GM21367 (cell line): ENCODE results near the gene SUFU.

Experiments used
- ATAC-seq: cut with Tn5 transposase; IDR thresholded peaks from one replicate; pipeline ENCODE4 v1.9.1; 2021; ENCODE audit not compliant: unreplicated experiment

Gene SUFU

GRCh38 chr10:102615361-102615760, 111.6 kb downstream of the SUFU start:
- no peak for ATAC-seq

DNA sequence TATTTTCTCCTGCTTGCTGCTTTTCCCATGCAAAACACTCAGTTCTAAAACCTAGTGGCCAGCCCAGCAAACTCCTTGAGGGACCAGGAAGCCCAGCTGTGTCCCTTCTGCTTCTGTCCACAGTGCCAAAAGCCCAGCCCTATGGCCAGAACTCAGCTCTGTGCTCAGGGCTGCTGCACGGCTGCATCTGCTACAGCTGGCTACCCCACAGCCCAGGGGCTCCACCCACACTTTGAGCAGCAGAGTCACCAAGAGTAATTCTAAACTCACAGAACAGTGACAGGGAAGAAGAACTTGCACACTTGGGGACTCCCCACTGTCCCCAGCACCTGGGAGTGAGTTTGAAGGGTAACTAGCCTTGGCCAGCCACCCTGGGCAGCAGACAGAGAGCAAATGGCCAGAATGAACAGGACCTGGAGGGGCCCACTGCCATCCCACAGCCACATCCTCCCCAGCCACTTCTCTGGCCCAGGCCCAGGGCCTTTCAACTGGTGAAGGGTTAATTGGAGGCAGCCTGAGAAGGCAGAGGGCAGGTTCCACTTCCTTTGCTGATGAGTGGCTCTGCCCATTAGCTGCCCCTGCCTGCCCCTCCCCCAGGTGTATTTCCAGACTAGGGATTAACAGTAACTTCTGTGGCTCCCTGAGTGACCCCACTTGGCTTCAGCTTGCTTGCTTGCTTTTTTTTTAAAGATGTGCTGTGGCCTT, 112.4 kb downstream of the SUFU start:
- no peak for ATAC-seq

DNA sequence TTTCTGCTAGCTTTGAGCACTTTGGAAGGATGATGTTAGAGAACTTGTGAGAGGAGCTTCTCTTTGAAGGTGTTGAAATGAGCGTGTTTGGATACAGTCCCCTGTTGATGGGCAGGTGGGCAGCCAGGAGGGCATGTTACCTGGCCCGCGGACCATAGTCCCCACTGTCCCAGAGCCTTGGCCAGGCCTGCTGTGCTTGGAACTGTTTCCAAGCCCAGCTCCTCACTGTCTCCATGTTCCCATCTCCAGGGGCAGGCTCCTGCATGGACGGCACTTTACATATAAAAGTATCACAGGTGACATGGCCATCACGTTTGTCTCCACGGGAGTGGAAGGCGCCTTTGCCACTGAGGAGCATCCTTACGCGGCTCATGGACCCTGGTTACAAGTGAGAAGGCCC, 113.3 kb downstream of the SUFU start:
- no peak for ATAC-seq

GRCh38 chr10:102617816-102618215, 114.0 kb downstream of the SUFU start:
- ATAC-seq: no peak

DNA sequence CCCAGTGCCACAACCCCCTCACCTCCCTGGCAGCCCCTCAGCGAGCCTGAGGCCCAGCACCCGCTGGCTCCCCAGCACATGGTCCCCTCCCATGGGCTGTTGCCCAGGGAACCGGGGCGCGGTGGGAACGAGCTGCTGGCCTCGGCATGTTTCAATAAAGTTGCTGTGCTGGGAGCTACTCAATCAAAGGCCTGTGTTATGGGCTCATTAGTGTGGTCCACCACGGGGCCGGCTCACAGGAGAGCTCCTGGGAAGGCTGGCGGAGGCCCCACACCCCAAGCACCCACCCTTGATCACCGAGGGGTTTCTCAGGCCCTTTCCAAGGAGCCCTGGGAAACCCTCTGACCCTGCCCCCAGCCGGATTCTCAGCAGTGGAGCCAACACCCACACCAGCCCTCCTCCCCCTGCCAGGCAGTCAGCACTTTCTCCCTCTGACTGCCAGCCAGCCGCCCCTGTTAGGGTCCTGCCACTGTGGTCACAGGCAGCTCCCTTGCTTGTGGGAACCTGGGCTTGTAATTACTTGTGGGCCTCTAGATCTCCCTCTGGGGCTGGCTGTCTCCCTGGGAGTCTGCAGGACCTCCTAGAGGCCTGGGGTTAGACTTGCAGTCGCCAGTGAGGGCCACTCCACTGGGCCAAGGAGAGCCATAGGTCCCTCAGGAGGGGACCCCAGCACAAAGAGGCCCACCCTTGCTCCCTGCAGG, 115.7 kb downstream of the SUFU start:
- no peak for ATAC-seq

DNA sequence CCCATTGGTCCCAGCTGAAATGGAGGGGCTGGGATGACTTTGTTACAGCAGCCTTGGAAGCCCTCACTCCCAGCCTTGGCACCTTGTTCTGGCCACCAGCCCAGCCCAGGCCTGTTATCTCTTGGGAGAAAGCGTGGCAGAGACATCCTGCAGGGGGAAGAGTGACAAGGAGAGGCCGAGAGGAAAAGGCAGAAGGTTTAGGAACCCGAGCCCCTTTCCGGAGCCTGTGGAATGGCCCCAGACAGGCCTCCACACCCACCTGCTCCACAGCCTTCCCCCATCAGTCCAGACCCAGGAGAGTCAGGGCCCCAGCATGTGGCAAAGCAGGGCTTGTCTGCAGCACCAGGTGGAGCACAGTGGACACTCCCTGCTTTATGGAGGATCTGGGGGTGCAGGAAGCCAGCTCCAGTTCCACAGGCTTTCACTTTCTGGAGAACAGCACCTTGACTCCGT, 116.4 kb downstream of the SUFU start:
- ATAC-seq: no peak

DNA sequence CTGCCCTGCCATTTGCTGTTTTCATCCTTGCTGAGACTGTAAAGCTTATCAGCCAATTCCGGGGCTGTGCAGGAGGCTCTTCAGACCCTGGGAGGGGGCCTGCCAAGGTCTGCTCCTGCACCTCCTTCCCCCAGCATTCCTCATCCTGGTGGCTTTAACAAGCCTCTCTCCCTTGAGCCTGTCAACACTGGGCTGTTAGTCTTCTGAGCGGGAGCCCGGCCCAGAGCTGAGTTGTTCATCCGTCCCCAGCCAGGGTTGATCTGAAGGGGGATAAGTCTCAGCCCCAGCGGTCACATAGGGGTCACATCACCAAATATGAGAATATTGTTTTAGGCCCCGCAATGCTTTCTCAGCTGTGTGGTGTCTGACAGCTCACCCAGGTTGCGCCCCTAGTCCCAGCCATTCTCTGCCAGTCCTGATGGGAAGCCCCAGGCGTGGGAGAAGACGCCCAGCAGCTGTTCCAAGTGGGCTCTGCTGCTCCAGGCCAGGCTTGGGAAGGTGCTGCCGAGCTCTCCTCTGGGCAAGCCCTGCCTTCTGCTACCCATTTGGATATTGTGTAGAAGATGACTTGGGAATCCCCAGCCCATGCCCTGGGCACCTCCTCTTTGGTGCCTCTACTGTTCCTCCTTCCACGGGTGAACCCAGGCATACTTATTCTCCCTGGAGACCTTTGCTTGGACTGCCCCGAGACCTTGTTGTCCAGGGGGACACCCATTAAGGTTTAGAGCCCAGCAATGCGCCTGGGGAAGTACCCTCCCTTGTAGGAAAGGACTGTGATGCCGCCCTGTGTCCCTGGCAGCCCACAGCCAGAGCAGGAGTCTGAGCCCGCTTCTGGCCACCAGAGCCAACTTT, 117.0 kb downstream of the SUFU start:
- no peak for ATAC-seq

DNA sequence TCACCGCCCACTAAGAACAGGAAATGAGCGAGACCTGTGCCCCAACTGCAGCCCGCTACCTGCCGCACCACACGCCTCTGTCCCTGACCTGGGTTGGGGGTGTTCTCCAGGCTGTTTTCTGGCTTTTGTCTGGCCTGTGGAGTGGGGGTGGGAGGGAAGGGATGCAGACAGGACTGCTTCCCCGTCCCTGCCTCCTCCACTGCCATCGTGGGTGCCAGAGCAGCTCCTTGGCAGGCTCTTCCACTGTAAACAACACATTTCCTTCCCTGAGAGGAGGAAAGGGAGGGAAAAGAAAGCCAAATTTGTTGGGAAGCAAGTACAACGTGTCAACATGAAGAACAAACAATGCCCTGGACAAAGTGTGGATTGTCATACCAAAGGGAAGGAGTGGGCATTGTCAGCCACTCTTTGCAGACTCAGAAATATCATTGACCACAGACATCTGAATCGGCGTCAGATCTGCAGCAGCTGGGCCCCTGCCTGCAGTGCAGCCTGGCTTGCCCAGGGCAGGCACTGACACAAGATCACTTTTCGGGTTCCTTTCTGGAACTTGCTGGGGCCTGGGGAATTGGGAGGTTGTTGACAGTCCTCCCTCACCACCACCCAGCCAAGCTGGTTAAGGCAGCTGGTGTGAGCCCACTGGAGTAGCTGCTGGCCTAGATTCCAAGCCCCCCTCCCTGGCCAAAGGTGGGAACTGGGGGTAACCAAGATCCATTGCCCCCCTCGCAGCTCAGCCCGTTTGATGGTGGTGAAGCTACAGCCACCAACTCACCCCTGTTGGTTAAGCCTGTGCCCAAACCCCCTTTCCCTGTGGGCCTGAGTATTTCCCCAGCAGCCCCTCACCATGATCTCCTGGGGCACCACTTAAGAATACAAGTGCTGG, 117.9 kb downstream of the SUFU start:
- ATAC-seq: no peak

GRCh38 chr10:102624094-102624493, 120.3 kb downstream of the SUFU start:
- no peak for ATAC-seq

- ATAC-seq: no peak
These were observed 121.2 kb downstream of the SUFU start for GRCh38 chr10:102624751-102625645.

GRCh38 chr10:102626026-102626685, 122.4 kb downstream of the SUFU start:
- no peak for ATAC-seq

DNA sequence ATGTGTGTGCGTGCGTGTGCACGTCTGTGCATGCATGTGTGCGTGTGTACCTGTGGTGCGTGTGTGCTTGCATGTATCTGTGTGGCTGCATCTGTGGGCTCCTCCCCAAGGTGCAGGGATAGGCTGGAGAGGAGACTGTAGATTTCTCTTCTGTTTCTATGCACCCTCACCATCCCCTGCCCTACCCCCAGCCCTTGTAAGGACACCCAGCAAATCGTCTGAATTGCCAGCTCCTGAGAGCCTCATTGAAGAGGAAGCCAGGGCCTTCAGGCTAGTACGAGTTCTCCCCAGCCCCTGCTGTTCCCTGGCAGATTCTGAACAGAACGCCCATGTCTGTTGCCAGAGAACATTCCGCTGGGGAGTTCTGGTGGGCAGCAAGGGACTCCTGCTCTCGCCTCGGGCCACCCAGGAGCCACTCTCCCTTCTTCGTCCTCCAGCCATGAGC, 123.5 kb downstream of the SUFU start:
- no peak for ATAC-seq

DNA sequence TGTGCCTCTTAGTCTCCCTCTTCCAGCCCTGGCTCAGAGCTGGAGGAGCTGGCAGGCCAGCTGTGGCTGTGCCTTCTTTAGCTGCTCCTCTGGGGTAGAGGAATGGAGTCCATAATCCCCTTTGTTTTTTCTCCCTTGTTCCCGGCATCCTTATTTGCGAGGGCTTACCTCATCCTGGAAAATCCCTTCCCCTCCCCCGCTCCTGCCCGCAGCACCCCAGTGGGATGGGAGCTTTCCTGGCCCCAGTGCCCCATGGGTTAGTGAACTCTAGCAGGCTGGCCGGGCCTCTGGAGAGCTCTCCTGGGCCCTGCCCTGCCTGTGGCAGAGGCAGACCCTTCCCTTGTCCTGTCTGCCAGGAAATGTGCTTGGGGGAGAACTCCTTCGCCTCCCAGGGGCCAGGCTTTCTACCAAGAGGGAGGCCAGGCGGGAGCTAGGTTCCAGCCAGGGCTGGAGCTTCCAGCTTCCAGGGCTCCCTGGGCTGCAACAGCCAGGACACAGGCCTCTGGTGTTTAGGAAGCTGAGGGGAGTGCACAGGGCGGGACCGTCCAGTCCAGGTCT, 124.0 kb downstream of the SUFU start:
- ATAC-seq: no peak

GRCh38 chr10:102628451-102628911, 124.7 kb downstream of the SUFU start:
- no peak for ATAC-seq

- ATAC-seq: no peak
These were observed 126.2 kb downstream of the SUFU start for GRCh38 chr10:102629661-102630614.

- no peak for ATAC-seq
These were observed 126.9 kb downstream of the SUFU start for GRCh38 chr10:102630663-102631062.

- no peak for ATAC-seq
These were observed 128.0 kb downstream of the SUFU start for GRCh38 chr10:102631525-102632393.
